K562 (cell line): ENCODE measurements around the gene ACTN4.

Experiments
- ATF6 ChIP-seq: sonication (generic); formaldehyde crosslinking; IDR thresholded peaks from 2 replicates; pipeline ENCODE4 v1.4.0; 2020; ENCODE audit warnings: mild to moderate bottlenecking, missing genetic modification reagents
- CREB1 ChIP-seq, 2 experiments: sonication (generic) in 1 of 2; formaldehyde crosslinking in 1 of 2; IDR thresholded peaks; 2 replicates each; pipeline versions ENCODE4 v1.6.1 to v1.8.0; 2012 to 2022; ENCODE audit warnings: inconsistent platforms in 1 of 2, mild to moderate bottlenecking in 1 of 2, missing genetic modification reagents in 1 of 2, moderate library complexity in 1 of 2
- GABPB1 ChIP-seq: sonication (generic); formaldehyde crosslinking; IDR thresholded peaks from 2 replicates; pipeline ENCODE4 v1.8.0; 2022; ENCODE audit warnings: mild to moderate bottlenecking, missing genetic modification reagents
- JUNB ChIP-seq: fragments of 450-650 bp; formaldehyde crosslinking; conservative IDR thresholded peaks from 2 replicates; pipeline ENCODE4 v1.4.0; 2020; ENCODE audit warnings: mild to moderate bottlenecking
- NRF1 ChIP-seq, 2 experiments: fragments of 450-650 bp; IDR thresholded peaks in 1 of 2; conservative IDR thresholded peaks in 1 of 2; 2 replicates each; pipeline ENCODE4 v1.6.1; 2014; ENCODE audit warnings: mild to moderate bottlenecking in 2 of 2
- RBBP5 ChIP-seq: fragments of 200-600 bp; sonication (generic); IDR thresholded peaks from 2 replicates; pipeline ENCODE4 v1.6.1; 2012; ENCODE audit warnings: borderline replicate concordance, mild to moderate bottlenecking, low read length, control low read depth, inconsistent platforms; ENCODE audit not compliant: insufficient read depth, poor library complexity, severe bottlenecking
- SRSF9 ChIP-seq: fragments of 200-400 bp; formaldehyde crosslinking; IDR thresholded peaks from 2 replicates; pipeline ENCODE4 v1.6.1; 2017; ENCODE audit warnings: low read depth, low read length, borderline replicate concordance
- TSHZ1 ChIP-seq: fragments of 250-450 bp; sonication (Bioruptor Pico); IDR thresholded peaks from 2 replicates; pipeline ENCODE4 v1.4.0; 2020; ENCODE audit warnings: mild to moderate bottlenecking, moderate library complexity
- TF ChIP-seq, protein P1 (sequence below), 2 experiments: fragments of 450-650 bp; conservative IDR thresholded peaks; 2 replicates each; pipeline ENCODE4 v1.6.1; 2017; ENCODE audit warnings: mild to moderate bottlenecking in 2 of 2, moderate library complexity in 2 of 2
- TF ChIP-seq, protein P2 (sequence below), 3 experiments: IDR thresholded peaks in 2 of 3; conservative IDR thresholded peaks in 1 of 3; 2 replicates each; pipeline ENCODE4 v1.5.1; 2011 to 2012; ENCODE audit warnings: low read length in 3 of 3, mild to moderate bottlenecking in 3 of 3, control low read depth in 2 of 3, improper control_type of control experiment in 1 of 3, inconsistent platforms in 1 of 3, low read depth in 1 of 3, mixed read lengths in 1 of 3, moderate library complexity in 1 of 3; ENCODE audit not compliant: insufficient read depth in 2 of 3
- TF ChIP-seq, protein P3 (sequence below), 2 experiments: fragments of 450-650 bp in 1 of 2; sonication (generic) in 1 of 2; formaldehyde crosslinking in 1 of 2; IDR thresholded peaks; 2 replicates each; pipeline versions ENCODE4 v1.7.1 to v1.9.0; 2016 to 2022; ENCODE audit warnings: inconsistent platforms in 1 of 2, mild to moderate bottlenecking in 1 of 2, missing genetic modification reagents in 1 of 2

- TF ChIP-seq TSHZ1 (CRISPR knock-in tag) (no peak), ATF6 (CRISPR knock-in tag) (no peak), CREB1 (IDR thresholded peaks at IDR 0.05) (no peak), CREB1 (CRISPR knock-in tag; IDR thresholded peaks at IDR 0.05) (no peak), SRSF9 (no peak), JUNB (CRISPR knock-in tag) (no peak), GABPB1 (CRISPR knock-in tag) (no peak), NRF1 (conservative IDR thresholded peaks at IDR 0.05 in 1 of 2, IDR thresholded peaks at IDR 0.05 in 1 of 2) (no peak), RBBP5 (no peak)
- TF ChIP-seq, protein P1, sequence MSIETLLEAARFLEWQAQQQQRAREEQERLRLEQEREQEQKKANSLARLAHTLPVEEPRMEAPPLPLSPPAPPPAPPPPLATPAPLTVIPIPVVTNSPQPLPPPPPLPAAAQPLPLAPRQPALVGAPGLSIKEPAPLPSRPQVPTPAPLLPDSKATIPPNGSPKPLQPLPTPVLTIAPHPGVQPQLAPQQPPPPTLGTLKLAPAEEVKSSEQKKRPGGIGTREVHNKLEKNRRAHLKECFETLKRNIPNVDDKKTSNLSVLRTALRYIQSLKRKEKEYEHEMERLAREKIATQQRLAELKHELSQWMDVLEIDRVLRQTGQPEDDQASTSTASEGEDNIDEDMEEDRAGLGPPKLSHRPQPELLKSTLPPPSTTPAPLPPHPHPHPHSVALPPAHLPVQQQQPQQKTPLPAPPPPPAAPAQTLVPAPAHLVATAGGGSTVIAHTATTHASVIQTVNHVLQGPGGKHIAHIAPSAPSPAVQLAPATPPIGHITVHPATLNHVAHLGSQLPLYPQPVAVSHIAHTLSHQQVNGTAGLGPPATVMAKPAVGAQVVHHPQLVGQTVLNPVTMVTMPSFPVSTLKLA (conservative IDR thresholded peaks at IDR 0.05) = no peak
- TF ChIP-seq, protein P2, sequence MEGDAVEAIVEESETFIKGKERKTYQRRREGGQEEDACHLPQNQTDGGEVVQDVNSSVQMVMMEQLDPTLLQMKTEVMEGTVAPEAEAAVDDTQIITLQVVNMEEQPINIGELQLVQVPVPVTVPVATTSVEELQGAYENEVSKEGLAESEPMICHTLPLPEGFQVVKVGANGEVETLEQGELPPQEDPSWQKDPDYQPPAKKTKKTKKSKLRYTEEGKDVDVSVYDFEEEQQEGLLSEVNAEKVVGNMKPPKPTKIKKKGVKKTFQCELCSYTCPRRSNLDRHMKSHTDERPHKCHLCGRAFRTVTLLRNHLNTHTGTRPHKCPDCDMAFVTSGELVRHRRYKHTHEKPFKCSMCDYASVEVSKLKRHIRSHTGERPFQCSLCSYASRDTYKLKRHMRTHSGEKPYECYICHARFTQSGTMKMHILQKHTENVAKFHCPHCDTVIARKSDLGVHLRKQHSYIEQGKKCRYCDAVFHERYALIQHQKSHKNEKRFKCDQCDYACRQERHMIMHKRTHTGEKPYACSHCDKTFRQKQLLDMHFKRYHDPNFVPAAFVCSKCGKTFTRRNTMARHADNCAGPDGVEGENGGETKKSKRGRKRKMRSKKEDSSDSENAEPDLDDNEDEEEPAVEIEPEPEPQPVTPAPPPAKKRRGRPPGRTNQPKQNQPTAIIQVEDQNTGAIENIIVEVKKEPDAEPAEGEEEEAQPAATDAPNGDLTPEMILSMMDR (IDR thresholded peaks at IDR 0.05 in 2 of 3, conservative IDR thresholded peaks at IDR 0.05 in 1 of 3; ENCODE audit: insufficient read depth in 2 of 3, low read depth in 1 of 3, low read length in 3 of 3) = no peak
- TF ChIP-seq, protein P3, sequence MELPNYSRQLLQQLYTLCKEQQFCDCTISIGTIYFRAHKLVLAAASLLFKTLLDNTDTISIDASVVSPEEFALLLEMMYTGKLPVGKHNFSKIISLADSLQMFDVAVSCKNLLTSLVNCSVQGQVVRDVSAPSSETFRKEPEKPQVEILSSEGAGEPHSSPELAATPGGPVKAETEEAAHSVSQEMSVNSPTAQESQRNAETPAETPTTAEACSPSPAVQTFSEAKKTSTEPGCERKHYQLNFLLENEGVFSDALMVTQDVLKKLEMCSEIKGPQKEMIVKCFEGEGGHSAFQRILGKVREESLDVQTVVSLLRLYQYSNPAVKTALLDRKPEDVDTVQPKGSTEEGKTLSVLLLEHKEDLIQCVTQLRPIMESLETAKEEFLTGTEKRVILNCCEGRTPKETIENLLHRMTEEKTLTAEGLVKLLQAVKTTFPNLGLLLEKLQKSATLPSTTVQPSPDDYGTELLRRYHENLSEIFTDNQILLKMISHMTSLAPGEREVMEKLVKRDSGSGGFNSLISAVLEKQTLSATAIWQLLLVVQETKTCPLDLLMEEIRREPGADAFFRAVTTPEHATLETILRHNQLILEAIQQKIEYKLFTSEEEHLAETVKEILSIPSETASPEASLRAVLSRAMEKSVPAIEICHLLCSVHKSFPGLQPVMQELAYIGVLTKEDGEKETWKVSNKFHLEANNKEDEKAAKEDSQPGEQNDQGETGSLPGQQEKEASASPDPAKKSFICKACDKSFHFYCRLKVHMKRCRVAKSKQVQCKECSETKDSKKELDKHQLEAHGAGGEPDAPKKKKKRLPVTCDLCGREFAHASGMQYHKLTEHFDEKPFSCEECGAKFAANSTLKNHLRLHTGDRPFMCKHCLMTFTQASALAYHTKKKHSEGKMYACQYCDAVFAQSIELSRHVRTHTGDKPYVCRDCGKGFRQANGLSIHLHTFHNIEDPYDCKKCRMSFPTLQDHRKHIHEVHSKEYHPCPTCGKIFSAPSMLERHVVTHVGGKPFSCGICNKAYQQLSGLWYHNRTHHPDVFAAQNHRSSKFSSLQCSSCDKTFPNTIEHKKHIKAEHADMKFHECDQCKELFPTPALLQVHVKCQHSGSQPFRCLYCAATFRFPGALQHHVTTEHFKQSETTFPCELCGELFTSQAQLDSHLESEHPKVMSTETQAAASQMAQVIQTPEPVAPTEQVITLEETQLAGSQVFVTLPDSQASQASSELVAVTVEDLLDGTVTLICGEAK (IDR thresholded peaks at IDR 0.05) = no peak
- TF ChIP-seq, protein P3 (CRISPR knock-in tag; IDR thresholded peaks at IDR 0.05) = no peak
These were observed 25.6 kb downstream of the ACTN4 start for GRCh38 chr19:38673030-38673429.
